ENCODE measurements around the gene TAF15.
A peak's percentile ranks its signal among the peaks of the same experiment; 100 is the strongest.

TAF15 gene

GRCh38 chr17:35808962-35809854 is at the start of gene TAF15:
TSS of gene TAF15 (plus strand) at chr17:35809484. CDS start at chr17:35809570, 86 bp downstream.
- Histone ChIP-seq H3K27me3 (replicated peaks; ENCODE audit: insufficient read depth, low read length) (no peaks in the 10 kb centered on the region), H3F3A (ENCODE audit: insufficient read depth, low read length) (0 out of 2 replicates have a peak, but pooled peaks cover 3% of the 10 kb centered on the region), H3K9me2 (replicated peaks; ENCODE audit: insufficient read depth, low read length) (no peaks in the 10 kb centered on the region), H3K4me1 (ENCODE audit: low read length) (peaks cover 14% of the 10 kb centered on the region), H3K4me2 (ENCODE audit: low read depth, low read length) (peak within 1 kb of the TSS; percentile 80), H3K36me3 (replicated peaks; ENCODE audit: insufficient read depth, low read length) (no peaks in the 10 kb centered on the region), H3K79me2 (ENCODE audit: low read length) (peaks cover 50% of the 10 kb centered on the region), H3K27ac (ENCODE audit: low read length) (peak within 1 kb of the TSS; percentile 81), H4K20me1 (ENCODE audit: insufficient read depth, low read length) (peaks cover 15% of the 10 kb centered on the region; the same call in 1 of the 2 replicates), H2AFZ (ENCODE audit: low read length) (peak within 1 kb of the TSS; percentile 39), H3K4me3 (ENCODE audit: low read length) (peak within 1 kb of the TSS; percentile 97), H3K9me3 (replicated peaks; ENCODE audit: insufficient read depth, low read length) (no peaks in the 10 kb centered on the region), H3K9ac (ENCODE audit: low read length) (peak within 1 kb of the TSS; percentile 94)
- TF ChIP-seq, protein P1, sequence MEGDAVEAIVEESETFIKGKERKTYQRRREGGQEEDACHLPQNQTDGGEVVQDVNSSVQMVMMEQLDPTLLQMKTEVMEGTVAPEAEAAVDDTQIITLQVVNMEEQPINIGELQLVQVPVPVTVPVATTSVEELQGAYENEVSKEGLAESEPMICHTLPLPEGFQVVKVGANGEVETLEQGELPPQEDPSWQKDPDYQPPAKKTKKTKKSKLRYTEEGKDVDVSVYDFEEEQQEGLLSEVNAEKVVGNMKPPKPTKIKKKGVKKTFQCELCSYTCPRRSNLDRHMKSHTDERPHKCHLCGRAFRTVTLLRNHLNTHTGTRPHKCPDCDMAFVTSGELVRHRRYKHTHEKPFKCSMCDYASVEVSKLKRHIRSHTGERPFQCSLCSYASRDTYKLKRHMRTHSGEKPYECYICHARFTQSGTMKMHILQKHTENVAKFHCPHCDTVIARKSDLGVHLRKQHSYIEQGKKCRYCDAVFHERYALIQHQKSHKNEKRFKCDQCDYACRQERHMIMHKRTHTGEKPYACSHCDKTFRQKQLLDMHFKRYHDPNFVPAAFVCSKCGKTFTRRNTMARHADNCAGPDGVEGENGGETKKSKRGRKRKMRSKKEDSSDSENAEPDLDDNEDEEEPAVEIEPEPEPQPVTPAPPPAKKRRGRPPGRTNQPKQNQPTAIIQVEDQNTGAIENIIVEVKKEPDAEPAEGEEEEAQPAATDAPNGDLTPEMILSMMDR (IDR thresholded peaks at IDR 0.05; ENCODE audit: low read length), result peak; percentile 83
- TF ChIP-seq EZH2phosphoT487 (IDR thresholded peaks at IDR 0.05; ENCODE audit: low read length) (no peak), EZH2 (optimal IDR thresholded peaks at IDR 0.05; ENCODE audit: low read depth, low read length) (no peak)
- peak; percentile 97 for DNase-seq

- TF ChIP-seq, protein P1 (IDR thresholded peaks at IDR 0.05; ENCODE audit: low read length), result no peak
- TF ChIP-seq EZH2phosphoT487 (IDR thresholded peaks at IDR 0.05; ENCODE audit: low read length), result no peak
- no peak for TF ChIP-seq EZH2 (optimal IDR thresholded peaks at IDR 0.05; ENCODE audit: low read depth, low read length)
- Histone ChIP-seq H3K27ac (ENCODE audit: low read length) (no peak within 1 kb of the TSS), H3K36me3 (replicated peaks; ENCODE audit: insufficient read depth, low read length) (no peaks in the 10 kb centered on the region), H3F3A (ENCODE audit: insufficient read depth, low read length) (no peaks in the 10 kb centered on the region), H2AFZ (ENCODE audit: low read length) (no peak within 1 kb of the TSS), H3K79me2 (ENCODE audit: low read length) (no peaks in the 10 kb centered on the region), H4K20me1 (ENCODE audit: insufficient read depth, low read length) (no peaks in the 10 kb centered on the region), H3K9me2 (replicated peaks; ENCODE audit: insufficient read depth, low read length) (no peaks in the 10 kb centered on the region), H3K4me3 (ENCODE audit: low read length) (no peak within 1 kb of the TSS), H3K9me3 (replicated peaks; ENCODE audit: insufficient read depth, low read length) (no peaks in the 10 kb centered on the region), H3K4me2 (ENCODE audit: low read depth, low read length) (no peak within 1 kb of the TSS), H3K9ac (ENCODE audit: low read length) (no peak within 1 kb of the TSS), H3K27me3 (replicated peaks; ENCODE audit: insufficient read depth, low read length) (peaks cover 7% of the 10 kb centered on the region; the same call in 1 of the 2 replicates), H3K4me1 (ENCODE audit: low read length) (no peaks in the 10 kb centered on the region)
- no peak for DNase-seq
Measured at GRCh38 chr17:35760587-35760986, 48.7 kb upstream of the TAF15 start, which contains the start of gene C17orf50. TSS of gene C17orf50 (plus strand) at chr17:35760887. CDS start at chr17:35760942, 55 bp downstream.

- Histone ChIP-seq H3K4me1 (ENCODE audit: low read length) (no peaks in the 10 kb centered on the region), H3K9me3 (replicated peaks; ENCODE audit: insufficient read depth, low read length) (no peaks in the 10 kb centered on the region), H3K27ac (ENCODE audit: low read length) (no peak overlapping the region), H3K36me3 (replicated peaks; ENCODE audit: insufficient read depth, low read length) (no peaks in the 10 kb centered on the region), H3K9me2 (replicated peaks; ENCODE audit: insufficient read depth, low read length) (no peaks in the 10 kb centered on the region), H2AFZ (ENCODE audit: low read length) (no peak overlapping the region), H3K9ac (ENCODE audit: low read length) (no peak overlapping the region), H3K4me2 (ENCODE audit: low read depth, low read length) (no peak overlapping the region), H3K27me3 (replicated peaks; ENCODE audit: insufficient read depth, low read length) (peaks cover 12% of the 10 kb centered on the region; the same call in 1 of the 2 replicates), H3K4me3 (ENCODE audit: low read length) (no peak overlapping the region), H4K20me1 (ENCODE audit: insufficient read depth, low read length) (no peaks in the 10 kb centered on the region), H3K79me2 (ENCODE audit: low read length) (no peaks in the 10 kb centered on the region), H3F3A (ENCODE audit: insufficient read depth, low read length) (no peaks in the 10 kb centered on the region)
- DNase-seq, result no peak
- TF ChIP-seq, protein P1 (IDR thresholded peaks at IDR 0.05; ENCODE audit: low read length), result no peak
- TF ChIP-seq EZH2phosphoT487 (IDR thresholded peaks at IDR 0.05; ENCODE audit: low read length) (no peak), EZH2 (optimal IDR thresholded peaks at IDR 0.05; ENCODE audit: low read depth, low read length) (no peak)
Measured at GRCh38 chr17:35761601-35762000, 47.7 kb upstream of the TAF15 start.

Data from MM.1S (cell line).